B cell (primary cell): Measurements from ENCODE around the gene IRF8. TPM values are rescaled to one million over a fixed set of nuclear protein-coding genes. Genes with fewer than 3 reads are reported as not detected.

ENCODE experiments used
- ATAC-seq: fragments of 200-7000 bp; cut with Tn5 transposase; one replicate; pipeline ENCODE4 v1.10.0; 2021; ENCODE audit warnings: low read depth, mild to moderate bottlenecking, moderate number of reproducible peaks, moderate library complexity
- CTCF ChIA-PET: fragments of 350-600 bp; sonication (Branson Sonifier 250); formaldehyde crosslinking; loops from one replicate; lab custom pipeline; 2021; ENCODE audit warnings: antibody characterized with exemption, inconsistent platforms; lab: Charles Lee
- POLR2A ChIA-PET: fragments of 350-600 bp; sonication (Branson Sonifier 250); formaldehyde crosslinking; loops from one replicate; lab custom pipeline; 2021; ENCODE audit warnings: antibody characterized with exemption; lab: Charles Lee
- DNase-seq: peaks from one replicate; pipeline ENCODE4 v3.0.0; 2013
- H2AFZ ChIP-seq: 2 replicates; pipeline ENCODE4 v1.6.1; 2012; ENCODE audit warnings: mild to moderate bottlenecking, low read depth, low read length; ENCODE audit not compliant: insufficient read depth, poor library complexity, severe bottlenecking
- H3K27ac ChIP-seq, 2 donors: 1 replicate in 1 of 2; 2 replicates in 1 of 2; pipeline ENCODE4 v1.5.1; 2012 to 2013; ENCODE audit warnings: low read length in 2 of 2, mild to moderate bottlenecking in 2 of 2, moderate library complexity in 1 of 2
- H3K27me3 ChIP-seq, 4 experiments: fragments of 200-600 bp in 1 of 4; sonication (generic) in 1 of 4; replicated peaks in 1 of 4; 1 replicate in 2 of 4; 2 replicates in 2 of 4; pipeline versions ENCODE4 v1.6.1 to v1.7.0; 2013 to 2016; ENCODE audit warnings: low read length in 3 of 4, mild to moderate bottlenecking in 2 of 4, mixed read lengths in 1 of 4, moderate library complexity in 1 of 4; ENCODE audit not compliant: insufficient read depth in 4 of 4, control insufficient read depth in 3 of 4; ENCODE audit errors: control extremely low read depth in 1 of 4
- H3K36me3 ChIP-seq, 2 experiments: replicated peaks in 1 of 2; 1 replicate in 1 of 2; 2 replicates in 1 of 2; pipeline versions ENCODE4 v1.6.1 to v1.7.1; 2013; ENCODE audit warnings: low read length in 1 of 2; ENCODE audit not compliant: insufficient read depth in 2 of 2, control insufficient read depth in 1 of 2; ENCODE audit errors: control extremely low read depth in 1 of 2, extremely low read depth in 1 of 2
- H3K4me1 ChIP-seq, 2 donors: fragments of 200-600 bp in 1 of 2; sonication (generic) in 1 of 2; 1 replicate in 1 of 2; 2 replicates in 1 of 2; pipeline versions ENCODE4 v1.5.1 to v1.6.1; 2013 to 2017; ENCODE audit warnings: low read length in 2 of 2; ENCODE audit not compliant: control insufficient read depth in 2 of 2, insufficient read depth in 2 of 2
- H3K4me2 ChIP-seq: replicated peaks from 2 replicates; pipeline ENCODE3; 2012; ENCODE audit warnings: mild to moderate bottlenecking, low read depth, low read length; ENCODE audit not compliant: poor library complexity, severe bottlenecking
- H3K4me3 ChIP-seq, 5 experiments: fragments of 200-600 bp in 1 of 5; sonication (generic) in 1 of 5; 1 replicate in 3 of 5; 2 replicates in 2 of 5; pipeline versions ENCODE4 v1.5.1 to v1.7.0; 2011 to 2016; ENCODE audit warnings: low read length in 4 of 5, mild to moderate bottlenecking in 4 of 5, low read depth in 2 of 5, control low read depth in 1 of 5, moderate library complexity in 1 of 5; ENCODE audit not compliant: insufficient read depth in 1 of 5; ENCODE audit errors: control extremely low read depth in 1 of 5, extremely low read depth in 1 of 5
- H3K79me2 ChIP-seq: fragments of 200-600 bp; sonication (generic); one replicate; pipeline ENCODE4 v1.6.0; 2016; ENCODE audit warnings: low read length; ENCODE audit not compliant: control insufficient read depth, insufficient read depth
- H3K9ac ChIP-seq: fragments of 200-600 bp; sonication (generic); 2 replicates; pipeline ENCODE4 v1.6.1; 2017; ENCODE audit warnings: mild to moderate bottlenecking, low read length, moderate library complexity
- H3K9me3 ChIP-seq, 3 donors: one replicate each; pipeline versions ENCODE4 v1.6.1 to v1.7.1; 2013; ENCODE audit warnings: low read length in 2 of 3; ENCODE audit not compliant: control insufficient read depth in 2 of 3, insufficient read depth in 1 of 3; ENCODE audit errors: control extremely low read depth in 1 of 3
- H4K20me1 ChIP-seq: 2 replicates; pipeline ENCODE4 v1.6.0; 2012; ENCODE audit warnings: mild to moderate bottlenecking, low read length; ENCODE audit not compliant: insufficient read depth, control insufficient read depth, poor library complexity, severe bottlenecking
- H3K27ac Mint-ChIP-seq: one replicate; pipeline ENCODE4 v1.8.0; 2021; ENCODE audit warnings: mixed read lengths
- H3K27me3 Mint-ChIP-seq: one replicate; pipeline ENCODE4 v1.8.0; 2021; ENCODE audit warnings: mixed read lengths
- H3K4me1 Mint-ChIP-seq: one replicate; pipeline ENCODE4 v1.8.0; 2021; ENCODE audit warnings: mixed read lengths
- H3K4me3 Mint-ChIP-seq: one replicate; pipeline ENCODE4 v1.8.0; 2021; ENCODE audit warnings: mixed read lengths
- H3K9me3 Mint-ChIP-seq: one replicate; pipeline ENCODE4 v1.8.0; 2022; ENCODE audit warnings: mixed read lengths; ENCODE audit not compliant: insufficient read depth
- CTCF ChIP-seq: fragments of 200-600 bp; IDR thresholded peaks from one replicate; pipeline ENCODE4 v1.8.0; 2022; ENCODE audit warnings: antibody characterized with exemption, mild to moderate bottlenecking
- EZH2 ChIP-seq: IDR thresholded peaks from 2 replicates; pipeline ENCODE4 v1.6.1; 2012; ENCODE audit warnings: borderline replicate concordance, low read depth, mild to moderate bottlenecking, moderate library complexity, low read length; ENCODE audit not compliant: insufficient read depth, poor library complexity, severe bottlenecking
- WGBS: methylation state at CpG from one replicate; pipeline ENCODE4 v1.1.5; 2013; ENCODE audit warnings: missing lambda C conversion rate; ENCODE audit not compliant: insufficient coverage; 5-methylcytosine and 5-hydroxymethylcytosine counted together
- intact Hi-C: fragments of 100-400 bp; cut with micrococcal nuclease; formaldehyde crosslinking; loops from one replicate; pipeline ENCODE4 v1.10.0; 2022
- polyA plus RNA-seq: library from polyadenylated mRNA; depleted of rRNA; stranded (reverse); fragments of >200 nt; gene quantifications from 2 replicates; pipeline ENCODE4 v1.2.3, GENCODE V29; 2012
- total RNA-seq, 2 donors: library from RNA; stranded (reverse); fragments of 120-200 nt in 1 of 2; gene quantifications; 1 replicate in 1 of 2; 2 replicates in 1 of 2; pipeline versions ENCODE4 v1.2.3 to v1.2.4, GENCODE V29; 2013 to 2022

IRF8 gene
- total and polyA plus RNA-seq, 2 donors (not counting 1 experiment from before 2014, with no cell fraction given) = 309 to 332 TPM

- H3K9ac ChIP-seq = no peak overlapping the region
- no peaks in the 10 kb centered on the region for H3K79me2 ChIP-seq
- intact Hi-C loops = loop anchor here (5.0 kb wide), 1 partner anchor 35 kb away; no protein-coding TSS in a partner anchor
- no peak overlapping the region for H3K4me2 ChIP-seq
- H4K20me1 ChIP-seq = no peaks in the 10 kb centered on the region
- DNase-seq (no peak), ATAC-seq (no peak)
- H3K4me3 ChIP-seq = no peak overlapping the region
- TF ChIP-seq CTCF (no peak), EZH2 (no peak)
- H3K4me1 Mint-ChIP-seq = peaks cover 71% of the 10 kb centered on the region
- no peaks in the 10 kb centered on the region for H3K27me3 ChIP-seq
- 50% methylated on average over 1 of the region's 2 CpGs for WGBS
- CTCF ChIA-PET = interaction anchor here (0.7 to 1.2 kb wide), 4 partner anchors 20 to 220 kb away, joined by 3 to 4 read pairs (median 3); no protein-coding TSS in a partner anchor
- H3K27me3 Mint-ChIP-seq = no peaks in the 10 kb centered on the region
- peaks cover 26 to 41% of the 10 kb centered on the region in 2 donors for H3K4me1 ChIP-seq
- H3K9me3 Mint-ChIP-seq = peaks cover 2% of the 10 kb centered on the region
- no peak overlapping the region for H3K27ac ChIP-seq
- no peaks in the 10 kb centered on the region for H3K36me3 ChIP-seq
- H3K4me3 Mint-ChIP-seq = no peak overlapping the region
- H2AFZ ChIP-seq = no peak overlapping the region
- peak overlapping the region; percentile 1 for H3K27ac Mint-ChIP-seq
- peaks cover 0 to 5% (median 0%) of the 10 kb centered on the region in 3 donors for H3K9me3 ChIP-seq
- POLR2A ChIA-PET = interaction anchor here (0.9 kb wide), 1 partner anchor 20 kb away, joined by 3 read pairs; no protein-coding TSS in a partner anchor
Measured at GRCh38 chr16:85967111-85967510, 68.1 kb downstream of the IRF8 start.

GRCh38 chr16:85968041-85968920 is 69.3 kb downstream of the IRF8 start:
- peaks cover 26 to 41% of the 10 kb centered on the region in 2 donors for H3K4me1 ChIP-seq
- no peaks in the 10 kb centered on the region for H3K9me3 ChIP-seq
- DNase-seq (no peak), ATAC-seq (no peak)
- POLR2A ChIA-PET = no interaction called here
- 78% methylated on average over 10 of the region's 14 CpGs for WGBS
- no peaks in the 10 kb centered on the region for H4K20me1 ChIP-seq
- CTCF ChIA-PET = interaction anchor here (0.7 to 1.2 kb wide), 2 partner anchors 147 to 222 kb away, joined by 3 read pairs; no protein-coding TSS in a partner anchor
- Mint-ChIP-seq H3K4me3 (no peak overlapping the region), H3K27ac (no peak overlapping the region), H3K4me1 (peaks cover 69% of the 10 kb centered on the region), H3K27me3 (no peaks in the 10 kb centered on the region), H3K9me3 (peaks cover 2% of the 10 kb centered on the region)
- no peaks in the 10 kb centered on the region for H3K79me2 ChIP-seq
- H3K4me2 ChIP-seq = no peak overlapping the region
- intact Hi-C loops = loop anchor here (5.0 kb wide), 1 partner anchor 36 kb away; no protein-coding TSS in a partner anchor
- H2AFZ ChIP-seq = no peak overlapping the region
- TF ChIP-seq CTCF (no peak), EZH2 (no peak)
- no peaks in the 10 kb centered on the region for H3K36me3 ChIP-seq
- no peak overlapping the region for H3K9ac ChIP-seq
- no peak overlapping the region for H3K4me3 ChIP-seq
- no peaks in the 10 kb centered on the region for H3K27me3 ChIP-seq
- H3K27ac ChIP-seq = no peak overlapping the region
